ENCODE data around the gene ATF4.

ATF4 gene

GRCh38 chr22:39520226-39521105 is at the start of gene ATF4:
TSS of gene ATF4 (plus strand) at chr22:39520562. CDS start at chr22:39521446, 884 bp downstream.
- peak; percentile 76 to 82 for DNase-seq (ENCODE audit: low read depth in 2 of 2)

- DNase-seq (ENCODE audit: low read depth in 2 of 2), result no peak
These were observed 48.8 kb upstream of the ATF4 start for GRCh38 chr22:39471381-39472141.

GRCh38 chr22:39472570-39473556 is 47.5 kb upstream of the ATF4 start:
- no peak for DNase-seq (ENCODE audit: low read depth in 2 of 2)

- DNase-seq (ENCODE audit: low read depth in 2 of 2), result no peak
These were observed 46.5 kb upstream of the ATF4 start for GRCh38 chr22:39473851-39474250.

GRCh38 chr22:39474351-39475111 is 45.8 kb upstream of the ATF4 start:
- DNase-seq (ENCODE audit: low read depth in 2 of 2), result no peak

- no peak for DNase-seq (ENCODE audit: low read depth in 2 of 2)
These were observed 45.0 kb upstream of the ATF4 start for GRCh38 chr22:39475337-39475736.

GRCh38 chr22:39475902-39476301 is 44.5 kb upstream of the ATF4 start:
- no peak for DNase-seq (ENCODE audit: low read depth in 2 of 2)

- DNase-seq (ENCODE audit: low read depth in 2 of 2), result no peak
These were observed 43.7 kb upstream of the ATF4 start for GRCh38 chr22:39476664-39477063.

- no peak for DNase-seq (ENCODE audit: low read depth in 2 of 2)
These were observed 42.8 kb upstream of the ATF4 start for GRCh38 chr22:39477542-39477941.

GRCh38 chr22:39478441-39478850 is 41.9 kb upstream of the ATF4 start:
- DNase-seq (ENCODE audit: low read depth in 2 of 2), result no peak

- no peak for DNase-seq (ENCODE audit: low read depth in 2 of 2)
These were observed 41.1 kb upstream of the ATF4 start for GRCh38 chr22:39479254-39479653.

GRCh38 chr22:39480557-39480956 is 39.8 kb upstream of the ATF4 start:
- no peak for DNase-seq (ENCODE audit: low read depth in 2 of 2)

GRCh38 chr22:39481054-39481453 is 39.3 kb upstream of the ATF4 start:
- no peak for DNase-seq (ENCODE audit: low read depth in 2 of 2)

GRCh38 chr22:39481595-39481994 is 38.8 kb upstream of the ATF4 start:
- no peak for DNase-seq (ENCODE audit: low read depth in 2 of 2)

- no peak for DNase-seq (ENCODE audit: low read depth in 2 of 2)
These were observed 37.6 kb upstream of the ATF4 start for GRCh38 chr22:39482768-39483167.

- DNase-seq (ENCODE audit: low read depth in 2 of 2), result no peak
These were observed 33.2 kb upstream of the ATF4 start for GRCh38 chr22:39486951-39487825.

GRCh38 chr22:39487826-39488520 is 32.4 kb upstream of the ATF4 start:
- DNase-seq (ENCODE audit: low read depth in 2 of 2), result no peak

GRCh38 chr22:39488563-39489083 is 31.7 kb upstream of the ATF4 start:
- no peak for DNase-seq (ENCODE audit: low read depth in 2 of 2)
